Measurements from ENCODE around the gene PIK3R6. TPM values are rescaled to one million over a fixed set of nuclear protein-coding genes. Genes with fewer than 3 reads are reported as not detected.

The PIK3R6 gene
- polyA plus RNA-seq, 1 donor (not counting 4 experiments of a cell fraction or from before 2014, with no cell fraction given): 0.03 TPM

GRCh38 chr17:8822401-8823035 lies 45.0 kb downstream of the PIK3R6 start:
- Histone ChIP-seq H3K27ac (ENCODE audit: control insufficient read depth, insufficient read depth, low read length) (no peak overlapping the region), H3K9me3 (ENCODE audit: control insufficient read depth, low read depth, low read length) (no peaks in the 10 kb centered on the region), H3K9me1 (ENCODE audit: control insufficient read depth, extremely low read depth, insufficient read depth, low read length) (no peaks in the 10 kb centered on the region), H3K79me2 (ENCODE audit: control insufficient read depth, insufficient read depth, low read length) (no peaks in the 10 kb centered on the region), H3K4me2 (ENCODE audit: control insufficient read depth, extremely low read depth, insufficient read depth, low read depth, low read length) (no peak overlapping the region), H4K20me1 (ENCODE audit: control insufficient read depth, extremely low read depth, insufficient read depth, low read length) (no peaks in the 10 kb centered on the region), H3K9ac (ENCODE audit: control insufficient read depth, extremely low read depth, insufficient read depth, low read length) (no peak overlapping the region), H2AFZ (ENCODE audit: control insufficient read depth, low read length) (no peak overlapping the region), H3K27me3 (ENCODE audit: control insufficient read depth, extremely low read depth, insufficient read depth, low read length) (no peaks in the 10 kb centered on the region), H3K4me3 (ENCODE audit: control insufficient read depth in 2 of 3, extremely low read depth in 1 of 3, insufficient read depth in 2 of 3, low read depth in 1 of 3, low read length in 3 of 3) (no peak overlapping the region), H3K36me3 (ENCODE audit: control insufficient read depth in 2 of 2, extremely low read depth in 1 of 2, insufficient read depth in 2 of 2, low read length in 2 of 2) (no peaks in the 10 kb centered on the region), H3K4me1 (ENCODE audit: control insufficient read depth, extremely low read depth, insufficient read depth, low read length) (no peaks in the 10 kb centered on the region)
- no peak for TF ChIP-seq EZH2 (IDR thresholded peaks at IDR 0.05; ENCODE audit: low read length)
- no peak for TF ChIP-seq CTCF (optimal IDR thresholded peaks at IDR 0.05 in 1 of 3, IDR thresholded peaks at IDR 0.05 in 1 of 3, conservative IDR thresholded peaks at IDR 0.05 in 1 of 3; ENCODE audit: extremely low read depth in 1 of 3, insufficient read depth in 2 of 3, low read length in 3 of 3)
- dilution Hi-C loops (cut with MboI; ENCODE audit: extremely low pct_ligation_motif_present, low sequenced_read_pairs): no loop called here
- no peak for FAIRE-seq
- DNase-seq (ENCODE audit: low read depth, low spot score): no peak

GRCh38 chr17:8821446-8822105 lies 45.9 kb downstream of the PIK3R6 start:
- dilution Hi-C loops (cut with MboI; ENCODE audit: extremely low pct_ligation_motif_present, low sequenced_read_pairs): no loop called here
- no peaks in the 10 kb centered on the region for H4K20me1 ChIP-seq (ENCODE audit: control insufficient read depth, extremely low read depth, insufficient read depth, low read length)
- DNase-seq (ENCODE audit: low read depth, low spot score): no peak
- H3K9me1 ChIP-seq (ENCODE audit: control insufficient read depth, extremely low read depth, insufficient read depth, low read length): no peaks in the 10 kb centered on the region
- H3K4me3 ChIP-seq (ENCODE audit: control insufficient read depth in 2 of 3, extremely low read depth in 1 of 3, insufficient read depth in 2 of 3, low read depth in 1 of 3, low read length in 3 of 3): no peak overlapping the region
- H2AFZ ChIP-seq (ENCODE audit: control insufficient read depth, low read length): no peak overlapping the region
- H3K9me3 ChIP-seq (ENCODE audit: control insufficient read depth, low read depth, low read length): no peaks in the 10 kb centered on the region
- H3K79me2 ChIP-seq (ENCODE audit: control insufficient read depth, insufficient read depth, low read length): no peaks in the 10 kb centered on the region
- H3K4me2 ChIP-seq (ENCODE audit: control insufficient read depth, extremely low read depth, insufficient read depth, low read depth, low read length): no peak overlapping the region
- no peaks in the 10 kb centered on the region for H3K36me3 ChIP-seq (ENCODE audit: control insufficient read depth in 2 of 2, extremely low read depth in 1 of 2, insufficient read depth in 2 of 2, low read length in 2 of 2)
- no peaks in the 10 kb centered on the region for H3K27me3 ChIP-seq (ENCODE audit: control insufficient read depth, extremely low read depth, insufficient read depth, low read length)
- FAIRE-seq: no peak
- H3K27ac ChIP-seq (ENCODE audit: control insufficient read depth, insufficient read depth, low read length): no peak overlapping the region
- TF ChIP-seq EZH2 (IDR thresholded peaks at IDR 0.05; ENCODE audit: low read length) (no peak), CTCF (optimal IDR thresholded peaks at IDR 0.05 in 1 of 3, IDR thresholded peaks at IDR 0.05 in 1 of 3, conservative IDR thresholded peaks at IDR 0.05 in 1 of 3; ENCODE audit: extremely low read depth in 1 of 3, insufficient read depth in 2 of 3, low read length in 3 of 3) (no peak)
- no peaks in the 10 kb centered on the region for H3K4me1 ChIP-seq (ENCODE audit: control insufficient read depth, extremely low read depth, insufficient read depth, low read length)
- H3K9ac ChIP-seq (ENCODE audit: control insufficient read depth, extremely low read depth, insufficient read depth, low read length): no peak overlapping the region
